Tibial nerve (tissue), 3 donors: Measurements from ENCODE around the gene PDYN.

Source experiments
- POLR2A ChIP-seq, 2 donors: fragments of 450-650 bp; IDR thresholded peaks; one replicate each; pipeline ENCODE4 v1.6.1; 2017; ENCODE audit warnings: antibody characterized with exemption in 2 of 2, mild to moderate bottlenecking in 2 of 2, moderate library complexity in 2 of 2
- TF ChIP-seq, protein P1 (sequence below), 5 experiments: fragments of 200-600 bp in 3 of 5; fragments of 450-650 bp in 2 of 5; sonication (generic) in 3 of 5; IDR thresholded peaks; one replicate each; pipeline ENCODE4 v1.5.1; 2016 to 2019; ENCODE audit warnings: antibody characterized with exemption in 5 of 5, mild to moderate bottlenecking in 3 of 5, moderate library complexity in 2 of 5

DNA sequence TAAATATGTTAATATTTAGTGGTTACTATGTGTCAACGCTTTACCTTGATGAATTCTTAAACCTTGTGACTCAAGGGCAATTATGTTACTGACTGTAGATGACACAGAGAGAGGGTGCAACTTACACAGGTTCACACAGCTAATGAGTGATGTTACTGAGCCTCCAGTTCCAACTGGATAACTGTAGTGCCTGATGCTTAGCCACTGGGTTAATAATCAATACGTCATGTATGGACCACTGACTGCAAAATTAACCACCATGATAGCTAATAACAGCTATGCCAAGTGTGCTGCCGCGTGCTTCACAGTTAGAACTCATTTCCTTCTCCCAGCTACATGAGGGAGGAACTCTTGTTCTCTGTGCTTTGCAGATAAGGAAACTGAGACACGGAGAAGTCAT is 53.3 kb downstream of the PDYN start:
- TF ChIP-seq, protein P1, sequence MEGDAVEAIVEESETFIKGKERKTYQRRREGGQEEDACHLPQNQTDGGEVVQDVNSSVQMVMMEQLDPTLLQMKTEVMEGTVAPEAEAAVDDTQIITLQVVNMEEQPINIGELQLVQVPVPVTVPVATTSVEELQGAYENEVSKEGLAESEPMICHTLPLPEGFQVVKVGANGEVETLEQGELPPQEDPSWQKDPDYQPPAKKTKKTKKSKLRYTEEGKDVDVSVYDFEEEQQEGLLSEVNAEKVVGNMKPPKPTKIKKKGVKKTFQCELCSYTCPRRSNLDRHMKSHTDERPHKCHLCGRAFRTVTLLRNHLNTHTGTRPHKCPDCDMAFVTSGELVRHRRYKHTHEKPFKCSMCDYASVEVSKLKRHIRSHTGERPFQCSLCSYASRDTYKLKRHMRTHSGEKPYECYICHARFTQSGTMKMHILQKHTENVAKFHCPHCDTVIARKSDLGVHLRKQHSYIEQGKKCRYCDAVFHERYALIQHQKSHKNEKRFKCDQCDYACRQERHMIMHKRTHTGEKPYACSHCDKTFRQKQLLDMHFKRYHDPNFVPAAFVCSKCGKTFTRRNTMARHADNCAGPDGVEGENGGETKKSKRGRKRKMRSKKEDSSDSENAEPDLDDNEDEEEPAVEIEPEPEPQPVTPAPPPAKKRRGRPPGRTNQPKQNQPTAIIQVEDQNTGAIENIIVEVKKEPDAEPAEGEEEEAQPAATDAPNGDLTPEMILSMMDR (IDR thresholded peaks at IDR 0.05) = no peak
- no peak for TF ChIP-seq POLR2A (IDR thresholded peaks at IDR 0.05)
